Lung (tissue), 12 donors: ENCODE data around the gene RASL11B. TPM values are rescaled to one million over a fixed set of nuclear protein-coding genes. Genes with fewer than 3 reads are reported as not detected.
A peak's percentile ranks its signal among the peaks of the same experiment; 100 is the strongest.

ENCODE experiments used
- ATAC-seq: fragments of 200-7000 bp; cut with Tn5 transposase; one replicate; pipeline ENCODE4 v1.9.1; 2020; ENCODE audit warnings: moderate number of reproducible peaks; ENCODE audit not compliant: insufficient read depth, low FRiP score
- DNase-seq, 3 donors: peaks; one replicate each; pipeline ENCODE4 v3.0.0-alpha.2; 2013 to 2017
- H3K27ac ChIP-seq, 2 donors: one replicate each; pipeline ENCODE4 v1.5.1; 2013; ENCODE audit warnings: mild to moderate bottlenecking in 2 of 2, moderate library complexity in 2 of 2, control low read depth in 1 of 2, inconsistent platforms in 1 of 2, low read depth in 1 of 2, low read length in 1 of 2
- H3K27me3 ChIP-seq, 3 donors: one replicate each; pipeline ENCODE4 v1.5.1; 2013; ENCODE audit warnings: low read length in 2 of 3; ENCODE audit not compliant: control insufficient read depth in 3 of 3, insufficient read depth in 3 of 3
- H3K36me3 ChIP-seq, 4 donors: one replicate each; pipeline ENCODE4 v1.5.1; 2013; ENCODE audit warnings: low read length in 4 of 4, mild to moderate bottlenecking in 1 of 4, moderate library complexity in 1 of 4; ENCODE audit not compliant: control insufficient read depth in 4 of 4, insufficient read depth in 4 of 4
- H3K4me1 ChIP-seq, 5 donors: one replicate each; pipeline ENCODE4 v1.5.1; 2013; ENCODE audit warnings: low read length in 5 of 5, mild to moderate bottlenecking in 2 of 5, moderate library complexity in 1 of 5; ENCODE audit not compliant: control insufficient read depth in 5 of 5, insufficient read depth in 5 of 5
- H3K4me3 ChIP-seq: one replicate; pipeline ENCODE4 v1.5.1; 2013; ENCODE audit warnings: mild to moderate bottlenecking, control low read depth, moderate library complexity
- H3K9ac ChIP-seq, 2 donors: one replicate each; pipeline ENCODE4 v1.5.1; 2013; ENCODE audit warnings: low read length in 2 of 2, control low read depth in 1 of 2; ENCODE audit not compliant: insufficient read depth in 1 of 2
- H3K9me3 ChIP-seq, 4 donors: one replicate each; pipeline ENCODE4 v1.5.1; 2013; ENCODE audit warnings: low read length in 3 of 4, mild to moderate bottlenecking in 1 of 4, moderate library complexity in 1 of 4; ENCODE audit not compliant: control insufficient read depth in 4 of 4, insufficient read depth in 3 of 4
- WGBS, 2 donors: extraction: QIAGEN DNeasy Blood & Tissue Kit; methylation state at CpG; one replicate each; pipeline ENCODE4 v1.1.7; 2013; 5-methylcytosine and 5-hydroxymethylcytosine counted together
- polyA plus RNA-seq, 2 donors: library from polyadenylated mRNA; stranded (reverse); fragments of 200-250 nt; gene quantifications; one replicate each; pipeline ENCODE4 v1.2.1, GENCODE V29; 2013
- total RNA-seq, 2 donors: library from RNA; depleted of rRNA in 1 of 2; stranded (reverse); fragments of >200 nt in 1 of 2; gene quantifications; one replicate each; pipeline ENCODE4 v1.2.1, GENCODE V29; 2014 to 2021
- TF ChIP-seq, protein P1 (sequence below): IDR thresholded peaks from 2 replicates; pipeline ENCODE4 v1.5.1; 2012; ENCODE audit warnings: mild to moderate bottlenecking; ENCODE audit errors: control extremely low read depth, extremely low read depth
- donor health status: control.
- donor health status: control.
- donor health status: Bipolar disorder and iron deficiency.
- donor health status: healthy.
- donor health status: DM: yes; HTN: yes; CAD: no.

The RASL11B gene
- total and polyA plus RNA-seq, 4 donors = 1.0 to 5.7 (median 1.7) TPM

DNA sequence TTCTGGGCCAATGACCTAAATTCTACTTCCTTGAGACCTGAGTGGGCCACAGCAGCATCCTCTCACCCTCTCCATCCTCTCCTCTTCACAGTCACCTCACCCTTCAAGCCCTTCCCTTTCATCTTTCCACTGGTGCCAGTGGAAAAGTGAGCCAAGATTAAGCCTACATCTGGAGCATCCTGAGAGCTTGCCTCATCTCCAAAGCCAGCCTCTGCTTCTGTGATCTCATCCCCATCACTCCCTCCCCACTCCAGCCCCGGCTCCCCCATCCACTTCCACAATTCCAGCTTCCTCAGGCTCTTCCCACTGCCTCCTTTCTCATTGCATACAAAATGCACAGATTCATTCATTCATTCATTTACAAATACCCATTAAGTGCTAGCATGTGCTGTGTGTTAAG lies 10.1 kb upstream of the RASL11B start:
- ATAC-seq (no peak), DNase-seq (no peak)
- TF ChIP-seq, protein P1, sequence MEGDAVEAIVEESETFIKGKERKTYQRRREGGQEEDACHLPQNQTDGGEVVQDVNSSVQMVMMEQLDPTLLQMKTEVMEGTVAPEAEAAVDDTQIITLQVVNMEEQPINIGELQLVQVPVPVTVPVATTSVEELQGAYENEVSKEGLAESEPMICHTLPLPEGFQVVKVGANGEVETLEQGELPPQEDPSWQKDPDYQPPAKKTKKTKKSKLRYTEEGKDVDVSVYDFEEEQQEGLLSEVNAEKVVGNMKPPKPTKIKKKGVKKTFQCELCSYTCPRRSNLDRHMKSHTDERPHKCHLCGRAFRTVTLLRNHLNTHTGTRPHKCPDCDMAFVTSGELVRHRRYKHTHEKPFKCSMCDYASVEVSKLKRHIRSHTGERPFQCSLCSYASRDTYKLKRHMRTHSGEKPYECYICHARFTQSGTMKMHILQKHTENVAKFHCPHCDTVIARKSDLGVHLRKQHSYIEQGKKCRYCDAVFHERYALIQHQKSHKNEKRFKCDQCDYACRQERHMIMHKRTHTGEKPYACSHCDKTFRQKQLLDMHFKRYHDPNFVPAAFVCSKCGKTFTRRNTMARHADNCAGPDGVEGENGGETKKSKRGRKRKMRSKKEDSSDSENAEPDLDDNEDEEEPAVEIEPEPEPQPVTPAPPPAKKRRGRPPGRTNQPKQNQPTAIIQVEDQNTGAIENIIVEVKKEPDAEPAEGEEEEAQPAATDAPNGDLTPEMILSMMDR = no peak
- Histone ChIP-seq H3K9ac (no peak overlapping the region), H3K27me3 (no peaks in the 10 kb centered on the region), H3K4me3 (no peak overlapping the region), H3K4me1 (peaks cover 0 to 8% (median 6%) of the 10 kb centered on the region in 5 donors), H3K9me3 (no peaks in the 10 kb centered on the region), H3K36me3 (no peaks in the 10 kb centered on the region), H3K27ac (no peak overlapping the region)
- 81 to 100% methylated on average over 1 of the region's 1 CpG for WGBS, 2 donors

DNA sequence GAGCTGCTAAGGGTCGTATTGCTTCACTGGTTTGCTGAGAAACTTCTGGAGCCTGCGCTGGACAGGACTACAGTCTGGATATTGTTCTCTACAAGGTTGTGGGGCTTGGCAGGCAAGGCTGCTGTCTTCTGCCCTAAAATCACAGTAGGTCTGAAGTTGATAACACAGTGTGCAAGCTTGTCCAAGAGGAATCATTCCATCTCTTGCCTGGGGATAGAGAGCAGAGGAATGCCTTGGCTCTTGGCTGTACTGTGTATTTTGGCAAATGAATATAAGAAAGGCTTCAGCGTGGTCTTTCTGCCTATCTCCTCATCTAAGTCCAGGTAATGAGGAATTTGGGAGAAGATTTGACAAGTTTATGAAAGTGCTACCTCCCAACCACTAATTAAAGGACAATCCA lies 9.4 kb upstream of the RASL11B start:
- ATAC-seq (no peak), DNase-seq (peak in 1 of 3 donors; percentile 13)
- peaks cover 0 to 8% (median 4%) of the 10 kb centered on the region in 5 donors for H3K4me1 ChIP-seq
- H3K27me3 ChIP-seq = no peaks in the 10 kb centered on the region
- peaks cover 0 to 2% (median 0%) of the 10 kb centered on the region in 4 donors for H3K9me3 ChIP-seq
- WGBS, 2 donors = 74 to 82% methylated on average over 3 of the region's 3 CpGs
- TF ChIP-seq, protein P1 = no peak
- no peak overlapping the region for H3K4me3 ChIP-seq
- peak overlapping the region in 1 of 2 donors; percentile 22 for H3K27ac ChIP-seq
- H3K9ac ChIP-seq = no peak overlapping the region
- no peaks in the 10 kb centered on the region for H3K36me3 ChIP-seq

DNA sequence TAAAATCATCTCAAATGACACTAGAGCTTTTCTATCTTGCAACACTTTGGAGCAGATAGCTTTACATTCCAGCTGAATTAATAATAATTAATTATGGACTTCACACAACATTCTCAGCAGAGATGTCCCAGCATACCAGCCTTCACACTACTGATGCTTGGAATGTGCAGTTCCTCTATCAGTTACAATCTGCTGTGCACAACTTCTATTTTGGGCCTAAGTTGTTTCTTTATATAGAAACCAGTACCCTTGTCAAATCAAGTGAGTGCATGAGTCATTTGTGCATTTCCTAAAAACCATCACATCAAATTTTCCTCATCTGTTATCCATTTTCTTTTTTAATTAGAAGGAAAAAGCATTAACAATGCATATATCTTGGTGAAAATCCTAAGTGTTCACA lies 8.8 kb upstream of the RASL11B start:
- Histone ChIP-seq H3K4me3 (no peak overlapping the region), H3K27me3 (no peaks in the 10 kb centered on the region), H3K9me3 (peaks cover 0 to 3% (median under 1%) of the 10 kb centered on the region in 4 donors), H3K4me1 (peaks cover 0 to 8% (median 4%) of the 10 kb centered on the region in 5 donors), H3K27ac (no peak overlapping the region), H3K9ac (peak overlapping the region in 1 of 2 donors; percentile 26), H3K36me3 (no peaks in the 10 kb centered on the region)
- ATAC-seq = no peak
- DNase-seq = no peak
- TF ChIP-seq, protein P1 = no peak

DNA sequence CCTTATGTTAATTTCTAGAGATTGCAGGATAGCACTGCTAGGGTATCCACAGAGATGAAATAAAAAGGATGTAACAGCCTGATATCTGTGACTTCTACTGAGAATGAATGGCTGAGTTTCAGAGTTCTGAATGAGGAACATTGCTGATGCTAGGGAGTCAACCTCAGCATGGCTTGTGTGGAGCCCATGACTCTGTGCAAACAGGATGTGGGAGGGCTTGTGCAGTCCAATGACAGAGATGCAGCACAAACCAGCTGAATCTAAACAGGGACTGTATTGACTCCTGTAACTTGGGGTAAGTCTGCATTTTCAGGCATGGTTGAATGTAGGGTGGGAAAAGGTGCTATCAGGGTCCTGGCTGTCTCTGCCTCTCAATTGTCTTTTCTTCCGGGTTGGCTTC lies 5.3 kb upstream of the RASL11B start:
- no peak overlapping the region for H3K27ac ChIP-seq
- peaks cover 0 to 4% (median 1%) of the 10 kb centered on the region in 4 donors for H3K9me3 ChIP-seq
- no peak overlapping the region for H3K4me3 ChIP-seq
- TF ChIP-seq, protein P1 = no peak
- H3K4me1 ChIP-seq = peaks cover 0 to 16% (median 6%) of the 10 kb centered on the region in 5 donors
- no peaks in the 10 kb centered on the region for H3K27me3 ChIP-seq
- 96 to 100% methylated on average over 1 of the region's 1 CpG for WGBS, 2 donors
- ATAC-seq (no peak), DNase-seq (no peak)
- H3K9ac ChIP-seq = no peak overlapping the region
- H3K36me3 ChIP-seq = no peaks in the 10 kb centered on the region
